NCI-H1417 treated with DMSO at 0.1 percent for 48 hours (cell line): ENCODE results near the gene ZNF282.
A peak's percentile ranks its signal among the peaks of the same experiment; 100 is the strongest.
"Not testable (repeated sequence)": the region's sequence is repeated elsewhere in the genome, so short reads cannot be mapped to it uniquely, and the experiment has no call there.

Experiments used
- DNase-seq: peaks from one replicate; lab custom pipeline; 2025; lab: John Stamatoyannopoulos, UW

ZNF282 gene

GRCh38 chr7:149225106-149225505, 29.8 kb downstream of the ZNF282 start:
- no peak for DNase-seq

GRCh38 chr7:149225656-149226055, 30.3 kb downstream of the ZNF282 start:
- DNase-seq = no peak

GRCh38 chr7:149226366-149226765, 31.0 kb downstream of the ZNF282 start:
- not testable (repeated sequence) for DNase-seq

GRCh38 chr7:149226840-149227494, 31.6 kb downstream of the ZNF282 start:
- no peak for DNase-seq

GRCh38 chr7:149228831-149229471, 33.6 kb downstream of the ZNF282 start:
- no peak for DNase-seq

GRCh38 chr7:149229526-149229925, 34.2 kb downstream of the ZNF282 start:
- DNase-seq = no peak

- no peak for DNase-seq
Measured at GRCh38 chr7:149232362-149232761, 37.0 kb downstream of the ZNF282 start.

GRCh38 chr7:149233655-149234204, 38.4 kb downstream of the ZNF282 start:
- DNase-seq = not testable (repeated sequence)

GRCh38 chr7:149237502-149237901, 42.2 kb downstream of the ZNF282 start:
- no peak for DNase-seq

- no peak for DNase-seq
Measured at GRCh38 chr7:149238051-149238450, 42.7 kb downstream of the ZNF282 start.

- DNase-seq = peak; percentile 61
Measured at GRCh38 chr7:149239345-149240143, 44.2 kb downstream of the ZNF282 start, which contains the start of gene ZNF212. TSS of gene ZNF212 (plus strand) at chr7:149239651. CDS start at chr7:149239779, 128 bp downstream.

- DNase-seq = no peak
Measured at GRCh38 chr7:149240637-149241036, 45.3 kb downstream of the ZNF282 start.

GRCh38 chr7:149241696-149242095, 46.4 kb downstream of the ZNF282 start:
- no peak for DNase-seq

- DNase-seq = no peak
Measured at GRCh38 chr7:149245244-149245643, 49.9 kb downstream of the ZNF282 start.

- DNase-seq = no peak
Measured at GRCh38 chr7:149245744-149246143, 50.4 kb downstream of the ZNF282 start.

- DNase-seq = no peak
Measured at GRCh38 chr7:149248777-149249176, 53.4 kb downstream of the ZNF282 start.

- DNase-seq = not testable (repeated sequence)
Measured at GRCh38 chr7:149250151-149250550, 54.8 kb downstream of the ZNF282 start.

GRCh38 chr7:149251518-149251917, 56.2 kb downstream of the ZNF282 start:
- DNase-seq = not testable (repeated sequence)

GRCh38 chr7:149252378-149252777, 57.0 kb downstream of the ZNF282 start:
- no peak for DNase-seq

- DNase-seq = no peak
Measured at GRCh38 chr7:149253665-149254064, 58.3 kb downstream of the ZNF282 start.

- DNase-seq = no peak
Measured at GRCh38 chr7:149254181-149254858, 59.0 kb downstream of the ZNF282 start.

GRCh38 chr7:149255174-149255573, 59.8 kb downstream of the ZNF282 start:
- no peak for DNase-seq
